GM12892 (cell line): ENCODE data around the gene RBM20.

Experiments used
- POLR2A ChIP-seq: IDR thresholded peaks from 2 replicates; pipeline ENCODE4 v1.6.1; 2011; ENCODE audit warnings: low read depth, low read length, control low read depth
- POLR2AphosphoS5 ChIP-seq: IDR thresholded peaks from 2 replicates; pipeline ENCODE4 v1.6.1; 2011; ENCODE audit warnings: low read depth, low read length, control low read depth
- TAF1 ChIP-seq: IDR thresholded peaks from 2 replicates; pipeline ENCODE4 v1.6.1; 2011; ENCODE audit warnings: low read depth, mild to moderate bottlenecking, control low read depth, low read length, borderline replicate concordance

- TF ChIP-seq POLR2A, result no peak
- no peak for TF ChIP-seq POLR2AphosphoS5
- no peak for TF ChIP-seq TAF1
These were observed 162.2 kb downstream of the RBM20 start for GRCh38 chr10:110806335-110806734.
